Epithelial cell of esophagus (primary cell): ENCODE data around the gene FOXA3.

ENCODE experiments used
- DNase-seq: peaks from one replicate; pipeline ENCODE4 v3.0.0; 2010; ENCODE audit warnings: low read depth
- H3K4me3 ChIP-seq: 2 replicates; pipeline ENCODE4 v1.5.1; 2011; ENCODE audit warnings: mild to moderate bottlenecking, low read length, control low read depth
- TF ChIP-seq, protein P1 (sequence below): IDR thresholded peaks from 2 replicates; pipeline ENCODE4 v1.5.1; 2011; ENCODE audit warnings: low read depth, mild to moderate bottlenecking, low read length, control low read depth, inconsistent platforms; ENCODE audit not compliant: insufficient read depth; ENCODE audit errors: missing control alignments

Gene FOXA3

DNA sequence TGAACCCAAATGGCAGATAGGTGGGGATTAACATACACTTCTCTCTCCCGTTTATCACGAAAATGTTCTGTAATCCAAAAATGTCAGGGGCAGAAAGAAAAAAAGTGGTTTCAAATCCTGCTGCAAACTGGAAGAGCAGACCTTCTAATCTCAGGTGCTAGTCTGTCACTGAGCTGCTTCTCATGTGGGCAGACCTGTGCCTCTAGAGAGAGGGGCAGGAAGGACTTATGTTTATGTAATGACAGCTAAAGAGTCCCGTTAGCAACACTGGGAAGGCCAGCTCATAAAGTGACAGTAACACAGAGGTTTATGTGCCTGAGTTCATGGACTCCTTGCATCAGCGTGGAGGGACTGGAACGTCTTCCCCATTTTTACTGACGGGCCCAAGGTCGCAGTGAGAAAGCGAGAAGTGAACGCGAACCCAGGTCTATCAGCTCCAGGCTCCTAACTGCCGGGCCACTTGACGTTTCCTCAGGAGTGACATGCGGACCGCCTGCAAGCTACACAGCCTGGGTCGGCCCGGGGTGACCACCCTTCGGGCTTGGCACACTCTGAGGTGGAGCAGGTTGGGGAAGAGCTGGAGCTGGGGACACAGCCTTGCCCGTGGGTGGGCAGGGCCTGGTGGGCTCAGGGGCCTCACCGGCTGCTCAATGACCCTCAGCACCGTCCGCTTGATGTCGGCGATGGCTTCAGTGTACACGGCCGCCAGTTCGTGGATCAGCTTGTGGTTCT is 39.4 kb upstream of the FOXA3 start:
- DNase-seq = no peak
- TF ChIP-seq, protein P1, sequence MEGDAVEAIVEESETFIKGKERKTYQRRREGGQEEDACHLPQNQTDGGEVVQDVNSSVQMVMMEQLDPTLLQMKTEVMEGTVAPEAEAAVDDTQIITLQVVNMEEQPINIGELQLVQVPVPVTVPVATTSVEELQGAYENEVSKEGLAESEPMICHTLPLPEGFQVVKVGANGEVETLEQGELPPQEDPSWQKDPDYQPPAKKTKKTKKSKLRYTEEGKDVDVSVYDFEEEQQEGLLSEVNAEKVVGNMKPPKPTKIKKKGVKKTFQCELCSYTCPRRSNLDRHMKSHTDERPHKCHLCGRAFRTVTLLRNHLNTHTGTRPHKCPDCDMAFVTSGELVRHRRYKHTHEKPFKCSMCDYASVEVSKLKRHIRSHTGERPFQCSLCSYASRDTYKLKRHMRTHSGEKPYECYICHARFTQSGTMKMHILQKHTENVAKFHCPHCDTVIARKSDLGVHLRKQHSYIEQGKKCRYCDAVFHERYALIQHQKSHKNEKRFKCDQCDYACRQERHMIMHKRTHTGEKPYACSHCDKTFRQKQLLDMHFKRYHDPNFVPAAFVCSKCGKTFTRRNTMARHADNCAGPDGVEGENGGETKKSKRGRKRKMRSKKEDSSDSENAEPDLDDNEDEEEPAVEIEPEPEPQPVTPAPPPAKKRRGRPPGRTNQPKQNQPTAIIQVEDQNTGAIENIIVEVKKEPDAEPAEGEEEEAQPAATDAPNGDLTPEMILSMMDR = no peak
- no peak overlapping the region for H3K4me3 ChIP-seq

DNA sequence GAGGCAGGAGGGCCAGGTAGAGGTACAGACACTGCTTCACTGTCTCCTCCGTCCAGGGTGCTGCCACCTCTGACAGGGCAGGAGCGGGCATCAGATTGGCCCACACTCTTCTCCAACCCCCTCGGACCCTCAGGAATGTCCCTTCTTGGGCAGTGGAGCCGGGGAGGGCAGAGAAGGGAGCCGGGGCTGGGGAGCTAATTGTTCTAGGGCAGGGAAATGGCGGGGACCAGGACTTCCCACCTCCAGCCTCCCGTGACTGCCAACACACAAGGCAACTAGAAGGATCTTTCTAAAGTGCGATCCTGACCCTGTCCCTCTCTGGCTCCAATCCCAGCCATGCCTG is 38.9 kb upstream of the FOXA3 start:
- no peak overlapping the region for H3K4me3 ChIP-seq
- TF ChIP-seq, protein P1 = no peak
- DNase-seq = no peak

DNA sequence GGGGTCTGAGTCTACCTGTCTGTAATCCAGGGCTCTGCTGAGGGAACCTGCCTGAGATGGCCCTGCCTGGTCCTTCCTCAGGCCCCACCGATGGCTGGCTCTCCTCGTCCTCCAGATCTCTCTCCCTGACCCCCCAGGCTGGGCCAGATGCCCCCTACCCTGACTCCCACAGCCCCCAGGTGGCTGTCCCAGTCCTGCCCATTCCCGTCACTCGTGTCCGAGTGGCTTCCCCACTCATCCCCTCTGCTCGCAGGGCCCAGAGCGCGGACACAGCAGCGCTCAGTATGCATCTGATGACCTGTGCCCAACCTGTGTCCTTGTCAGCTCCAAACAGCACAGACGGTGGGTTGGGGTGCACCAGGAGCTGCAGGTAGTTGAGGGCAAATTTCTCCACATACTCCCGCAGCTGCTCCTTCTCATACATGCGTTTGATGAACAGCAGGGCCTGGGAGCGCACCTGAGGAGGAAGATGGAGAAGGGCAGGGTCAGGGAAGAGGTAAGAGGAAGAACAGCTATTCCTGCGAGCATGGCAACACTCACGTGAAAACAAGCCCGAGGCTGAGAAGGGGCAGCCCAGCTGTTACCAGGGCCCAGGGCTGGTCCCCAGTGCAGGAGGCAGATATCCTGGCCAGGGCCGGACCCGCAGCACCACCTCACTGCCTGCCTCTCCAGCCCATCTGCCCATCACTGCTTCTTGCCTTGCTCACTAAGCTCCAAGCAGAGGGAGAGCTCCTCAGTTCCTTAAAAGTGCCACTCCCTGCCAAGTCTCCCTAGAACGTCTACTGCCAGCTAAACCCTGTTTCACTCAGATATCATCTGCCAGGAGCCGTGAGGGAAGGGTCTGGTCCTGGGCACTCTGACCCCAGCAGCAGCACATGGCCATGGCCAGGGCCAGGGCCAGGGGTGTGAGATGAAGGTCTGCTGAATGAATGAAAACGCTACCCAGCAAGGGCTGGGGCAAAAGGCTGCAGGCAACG is 37.9 kb upstream of the FOXA3 start:
- no peak for DNase-seq
- TF ChIP-seq, protein P1 = no peak
- H3K4me3 ChIP-seq = no peak overlapping the region

DNA sequence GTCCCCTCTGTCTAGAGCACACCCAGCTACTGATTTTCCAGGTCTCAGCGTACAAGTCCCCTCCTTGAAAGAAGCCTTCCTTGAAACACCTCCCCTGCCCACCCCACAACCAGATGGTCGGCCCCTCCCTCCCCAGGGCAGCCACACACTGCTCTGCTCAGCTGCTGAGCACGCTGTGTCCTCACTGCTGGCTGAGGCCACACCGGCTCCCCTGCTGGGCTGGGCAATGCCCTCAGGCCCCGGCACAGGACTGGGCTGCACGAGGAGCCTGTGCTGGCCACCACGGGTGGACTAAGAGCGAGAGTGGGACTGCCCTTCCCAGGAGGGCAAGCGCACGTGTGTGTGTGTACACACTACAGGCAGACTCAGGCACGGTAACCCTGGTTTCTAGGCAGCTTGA is 37.2 kb upstream of the FOXA3 start:
- no peak for DNase-seq
- H3K4me3 ChIP-seq = no peak overlapping the region
- TF ChIP-seq, protein P1 = no peak

DNA sequence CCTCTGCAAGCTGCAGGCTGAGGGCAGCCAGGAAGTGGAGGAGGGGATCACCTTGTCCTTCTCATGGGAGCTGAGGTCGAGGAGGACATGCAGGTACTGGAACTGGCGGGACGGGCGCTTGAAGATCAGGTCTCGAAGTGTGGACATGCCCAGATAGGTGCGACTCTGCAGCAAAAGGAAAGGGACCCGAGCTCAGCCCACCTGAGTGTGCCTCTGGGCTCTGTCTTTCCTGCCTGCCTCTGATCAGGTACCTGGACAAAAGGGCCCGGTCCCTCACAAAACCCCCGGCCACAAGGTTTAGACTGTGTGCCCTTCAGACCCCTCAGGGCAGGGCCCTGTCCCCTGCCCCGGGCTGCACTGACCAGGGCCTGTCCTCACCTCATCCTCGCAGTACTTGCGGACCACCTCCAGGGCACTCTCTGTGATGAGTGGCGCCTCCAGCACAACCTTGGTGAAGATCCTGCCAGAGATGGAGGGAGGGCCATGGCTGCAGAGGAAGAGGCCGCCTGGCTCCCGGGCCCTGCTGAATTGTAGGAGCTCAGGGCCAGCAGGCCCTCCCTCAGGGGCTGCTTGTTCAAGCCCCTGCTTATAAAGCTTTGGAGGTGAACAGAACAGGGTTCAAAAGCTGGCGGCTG is 36.5 kb upstream of the FOXA3 start:
- no peak for DNase-seq
- TF ChIP-seq, protein P1 = no peak
- no peak overlapping the region for H3K4me3 ChIP-seq

DNA sequence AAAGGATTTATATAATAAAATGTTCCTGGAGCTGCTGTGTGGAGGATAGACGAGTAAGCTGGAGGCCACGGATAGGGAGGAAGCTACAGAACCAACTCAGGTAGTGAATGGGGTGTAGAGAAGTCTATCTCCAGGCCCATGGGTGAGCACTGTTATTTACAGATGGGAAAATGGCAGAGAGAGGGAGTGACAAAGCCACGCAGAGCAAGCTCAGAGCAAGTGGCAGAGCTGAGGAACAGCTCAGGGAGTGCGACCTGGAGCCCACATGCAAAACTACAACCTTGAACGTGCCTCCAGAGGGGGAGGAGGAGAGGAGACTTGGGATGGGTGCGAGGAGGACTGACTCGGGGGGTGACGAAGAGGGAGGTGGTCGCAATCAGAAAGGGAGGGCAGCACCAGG is 35.6 kb upstream of the FOXA3 start:
- DNase-seq = no peak
- TF ChIP-seq, protein P1 = no peak
- no peak overlapping the region for H3K4me3 ChIP-seq
